ENCODE measurements around the gene PTPRD. TPM values are rescaled to one million over a fixed set of nuclear protein-coding genes. Genes with fewer than 3 reads are reported as not detected.

The PTPRD gene
- total RNA-seq, 2 donors from 2014 or later: 60.1 to 75.7 TPM

GRCh38 chr9:8855046-8855445, 1757.8 kb downstream of the PTPRD start:
- TF ChIP-seq CTCF (IDR thresholded peaks at IDR 0.05): peak; percentile 31
- DNase-seq: no peak
- Histone ChIP-seq H3K4me3 (no peak overlapping the region), H3K4me1 (peaks cover 4% of the 10 kb centered on the region), H3K9ac (ENCODE audit: low read depth in 2 of 2, low read length in 2 of 2) (no peak overlapping the region), H3K27me3 (no peaks in the 10 kb centered on the region), H3K27ac (no peak overlapping the region), H3K9me3 (no peaks in the 10 kb centered on the region), H3K36me3 (no peaks in the 10 kb centered on the region)
- intact Hi-C loops (cut with DNase I): no loop called here

- no peak overlapping the region for H3K27ac ChIP-seq
- no peak for TF ChIP-seq CTCF (IDR thresholded peaks at IDR 0.05)
These were observed 1760.4 kb downstream of the PTPRD start for GRCh38 chr9:8852301-8852864.

DNA sequence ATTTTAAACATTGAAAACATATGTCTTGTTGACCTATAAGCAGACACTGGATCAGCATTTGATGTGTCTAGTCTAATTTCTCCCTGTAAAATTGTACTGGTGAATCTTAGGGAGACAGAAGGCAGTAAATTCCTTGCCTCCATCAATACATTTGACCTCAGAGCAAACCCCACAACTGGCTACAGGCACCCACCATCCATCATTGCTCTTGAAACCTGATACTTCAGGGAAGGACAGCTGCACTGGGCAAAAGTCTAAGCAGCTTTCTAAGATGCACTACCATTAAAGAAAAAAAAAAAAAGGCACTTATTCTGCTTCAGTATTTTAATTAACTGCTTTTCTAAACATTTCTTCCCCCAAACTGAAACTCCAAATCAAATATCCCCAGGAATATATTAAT, 1761.9 kb downstream of the PTPRD start:
- Histone ChIP-seq H3K4me3 (no peak overlapping the region), H3K9me3 (no peaks in the 10 kb centered on the region), H3K9ac (ENCODE audit: low read depth in 2 of 2, low read length in 2 of 2) (no peak overlapping the region), H3K27me3 (no peaks in the 10 kb centered on the region), H3K4me1 (peaks cover 4% of the 10 kb centered on the region), H3K27ac (no peak overlapping the region), H3K36me3 (no peaks in the 10 kb centered on the region)
- intact Hi-C loops (cut with DNase I): no loop called here
- DNase-seq: no peak
- TF ChIP-seq CTCF (IDR thresholded peaks at IDR 0.05): no peak

More at GRCh38 chr9:8852301-8852864, 1760.4 kb downstream of the PTPRD start:
- no peaks in the 10 kb centered on the region for H3K36me3 ChIP-seq
- H3K9ac ChIP-seq (ENCODE audit: low read depth in 2 of 2, low read length in 2 of 2): no peak overlapping the region
- DNase-seq: no peak
- H3K4me1 ChIP-seq: peaks cover 4% of the 10 kb centered on the region
- no peak overlapping the region for H3K4me3 ChIP-seq
- intact Hi-C loops (cut with DNase I): no loop called here
- H3K27me3 ChIP-seq: no peaks in the 10 kb centered on the region
- H3K9me3 ChIP-seq: no peaks in the 10 kb centered on the region

DNA sequence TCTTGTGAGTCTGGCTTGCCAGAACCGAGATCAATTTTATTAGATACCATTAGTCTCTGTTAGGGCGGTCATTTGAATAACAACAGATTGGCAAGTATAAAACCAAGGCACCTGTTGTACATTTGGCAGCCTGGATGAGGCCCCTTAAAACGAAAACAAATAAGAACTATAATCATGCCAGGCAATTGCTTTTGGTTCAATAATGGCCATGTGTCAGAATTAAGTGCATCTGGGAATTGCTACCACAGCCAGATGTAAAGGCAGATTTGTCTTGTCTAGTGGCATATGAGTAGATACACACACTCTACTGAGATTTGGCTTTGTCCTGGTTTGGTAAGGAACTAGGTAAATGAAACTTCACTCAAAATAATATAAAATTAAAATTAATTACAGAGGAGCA, 1767.0 kb downstream of the PTPRD start:
- no peak for DNase-seq
- H3K36me3 ChIP-seq: no peaks in the 10 kb centered on the region
- TF ChIP-seq CTCF (IDR thresholded peaks at IDR 0.05): no peak

DNA sequence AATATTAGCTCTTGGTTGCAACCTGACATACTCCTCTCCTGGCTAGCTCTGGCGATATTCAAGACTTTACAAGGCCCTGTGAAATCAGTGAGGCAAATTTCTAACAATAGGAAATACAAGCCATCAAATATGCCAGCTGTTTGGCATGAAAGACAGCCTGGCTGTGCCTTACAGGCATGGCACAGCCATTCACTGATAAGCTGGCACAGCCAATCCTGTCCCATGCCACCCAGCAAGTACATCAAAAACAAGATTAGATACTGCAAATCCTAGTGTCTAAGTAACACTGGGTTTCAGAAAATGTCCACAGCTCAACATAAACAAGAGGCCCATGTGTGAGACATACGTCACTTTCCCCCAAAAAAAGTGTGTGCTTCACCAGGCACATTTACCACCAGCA, 1767.4 kb downstream of the PTPRD start:
- Histone ChIP-seq H3K27ac (no peak overlapping the region), H3K4me3 (no peak overlapping the region), H3K9ac (ENCODE audit: low read depth in 2 of 2, low read length in 2 of 2) (no peak overlapping the region), H3K4me1 (no peaks in the 10 kb centered on the region), H3K9me3 (no peaks in the 10 kb centered on the region), H3K36me3 (no peaks in the 10 kb centered on the region), H3K27me3 (no peaks in the 10 kb centered on the region)
- intact Hi-C loops (cut with DNase I): no loop called here
- no peak for TF ChIP-seq CTCF (IDR thresholded peaks at IDR 0.05)
- DNase-seq: no peak

More for the DNA sequence above, 1767.0 kb downstream of the PTPRD start:
- no peaks in the 10 kb centered on the region for H3K9me3 ChIP-seq
- no peaks in the 10 kb centered on the region for H3K27me3 ChIP-seq
- intact Hi-C loops (cut with DNase I): no loop called here
- H3K4me1 ChIP-seq: no peaks in the 10 kb centered on the region
- H3K9ac ChIP-seq (ENCODE audit: low read depth in 2 of 2, low read length in 2 of 2): no peak overlapping the region
- H3K4me3 ChIP-seq: no peak overlapping the region
- no peak overlapping the region for H3K27ac ChIP-seq
